Sigmoid colon (tissue), 4 donors: ENCODE data around the gene PRR19.
A peak's percentile ranks its signal among the peaks of the same experiment; 100 is the strongest.

Source experiments
- POLR2A ChIP-seq, 2 donors: fragments of 450-650 bp; IDR thresholded peaks; one replicate each; pipeline ENCODE4 v1.6.1; 2016; ENCODE audit warnings: antibody characterized with exemption in 2 of 2, mild to moderate bottlenecking in 2 of 2, moderate library complexity in 2 of 2
- POLR2AphosphoS5 ChIP-seq, 4 donors: sonication (generic); formaldehyde crosslinking; IDR thresholded peaks; one replicate each; pipeline ENCODE4 v1.6.1; 2017; ENCODE audit warnings: antibody characterized with exemption in 4 of 4
- TF ChIP-seq, protein P1 (sequence below), 4 experiments: fragments of 450-650 bp in 3 of 4; fragments of 200-600 bp in 1 of 4; IDR thresholded peaks; one replicate each; pipeline ENCODE4 v1.5.1; 2016 to 2019; ENCODE audit warnings: antibody characterized with exemption in 4 of 4, mild to moderate bottlenecking in 3 of 4, moderate library complexity in 2 of 4

DNA sequence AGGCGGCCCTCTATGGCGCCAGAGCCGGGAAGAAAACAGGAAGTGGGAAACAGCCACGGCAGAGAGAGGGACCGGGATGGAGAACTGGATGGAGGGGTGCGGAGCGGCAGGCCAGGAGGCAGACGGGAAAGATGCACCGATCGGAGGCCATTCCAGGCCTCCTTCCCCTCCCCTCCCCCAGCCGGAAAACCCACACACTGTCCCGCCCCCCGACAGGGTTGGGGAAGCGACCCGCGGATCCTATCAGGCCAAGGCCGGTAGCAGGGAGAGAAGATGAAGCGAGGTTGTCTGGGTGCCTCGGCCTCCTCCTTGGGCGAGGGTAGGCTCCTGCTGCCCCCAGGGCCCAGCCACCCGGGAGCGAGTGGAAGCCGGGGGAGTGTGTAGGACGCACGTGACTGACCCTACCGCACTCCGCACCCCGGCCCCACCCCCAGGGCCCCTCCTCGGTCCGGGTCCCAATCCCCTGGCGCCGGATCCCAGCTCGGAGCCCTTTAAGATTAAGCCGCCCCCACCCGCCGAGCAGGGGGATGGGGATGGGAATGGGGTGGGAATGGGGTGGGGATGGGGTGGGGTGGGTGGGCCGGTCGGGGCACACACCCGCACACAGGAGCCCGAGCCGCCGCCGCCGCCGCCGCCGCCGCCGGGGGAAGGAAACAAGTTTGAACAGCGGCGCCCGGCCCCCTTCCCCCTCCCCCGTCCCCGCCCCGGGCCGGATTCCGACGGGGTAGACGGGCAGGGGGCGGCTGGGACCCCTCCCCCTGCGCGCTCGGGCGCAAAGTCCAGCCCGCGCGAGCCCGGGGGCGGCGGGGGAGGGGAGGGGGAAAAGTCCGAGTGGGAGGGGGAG, 48.5 kb upstream of the PRR19 start:
- TF ChIP-seq, protein P1, sequence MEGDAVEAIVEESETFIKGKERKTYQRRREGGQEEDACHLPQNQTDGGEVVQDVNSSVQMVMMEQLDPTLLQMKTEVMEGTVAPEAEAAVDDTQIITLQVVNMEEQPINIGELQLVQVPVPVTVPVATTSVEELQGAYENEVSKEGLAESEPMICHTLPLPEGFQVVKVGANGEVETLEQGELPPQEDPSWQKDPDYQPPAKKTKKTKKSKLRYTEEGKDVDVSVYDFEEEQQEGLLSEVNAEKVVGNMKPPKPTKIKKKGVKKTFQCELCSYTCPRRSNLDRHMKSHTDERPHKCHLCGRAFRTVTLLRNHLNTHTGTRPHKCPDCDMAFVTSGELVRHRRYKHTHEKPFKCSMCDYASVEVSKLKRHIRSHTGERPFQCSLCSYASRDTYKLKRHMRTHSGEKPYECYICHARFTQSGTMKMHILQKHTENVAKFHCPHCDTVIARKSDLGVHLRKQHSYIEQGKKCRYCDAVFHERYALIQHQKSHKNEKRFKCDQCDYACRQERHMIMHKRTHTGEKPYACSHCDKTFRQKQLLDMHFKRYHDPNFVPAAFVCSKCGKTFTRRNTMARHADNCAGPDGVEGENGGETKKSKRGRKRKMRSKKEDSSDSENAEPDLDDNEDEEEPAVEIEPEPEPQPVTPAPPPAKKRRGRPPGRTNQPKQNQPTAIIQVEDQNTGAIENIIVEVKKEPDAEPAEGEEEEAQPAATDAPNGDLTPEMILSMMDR (IDR thresholded peaks at IDR 0.05): no peak
- TF ChIP-seq POLR2A (IDR thresholded peaks at IDR 0.05): peak in 1 of 2 donors; percentile 15
- peak; percentile 53 to 76 (median 64) for TF ChIP-seq POLR2AphosphoS5 (IDR thresholded peaks at IDR 0.05)
